GM12875 (cell line): ENCODE results near the gene NKTR.

Source experiments
- H3K4me3 ChIP-seq: one replicate; pipeline ENCODE4 v1.5.1; 2011; ENCODE audit warnings: low read depth, low read length, control low read depth
- TF ChIP-seq, protein P1 (sequence below): IDR thresholded peaks from 2 replicates; pipeline ENCODE4 v1.5.1; 2011; ENCODE audit warnings: low read depth, mild to moderate bottlenecking, control low read depth, inconsistent platforms, low read length, moderate library complexity, borderline replicate concordance; ENCODE audit not compliant: insufficient read depth

Gene NKTR

DNA sequence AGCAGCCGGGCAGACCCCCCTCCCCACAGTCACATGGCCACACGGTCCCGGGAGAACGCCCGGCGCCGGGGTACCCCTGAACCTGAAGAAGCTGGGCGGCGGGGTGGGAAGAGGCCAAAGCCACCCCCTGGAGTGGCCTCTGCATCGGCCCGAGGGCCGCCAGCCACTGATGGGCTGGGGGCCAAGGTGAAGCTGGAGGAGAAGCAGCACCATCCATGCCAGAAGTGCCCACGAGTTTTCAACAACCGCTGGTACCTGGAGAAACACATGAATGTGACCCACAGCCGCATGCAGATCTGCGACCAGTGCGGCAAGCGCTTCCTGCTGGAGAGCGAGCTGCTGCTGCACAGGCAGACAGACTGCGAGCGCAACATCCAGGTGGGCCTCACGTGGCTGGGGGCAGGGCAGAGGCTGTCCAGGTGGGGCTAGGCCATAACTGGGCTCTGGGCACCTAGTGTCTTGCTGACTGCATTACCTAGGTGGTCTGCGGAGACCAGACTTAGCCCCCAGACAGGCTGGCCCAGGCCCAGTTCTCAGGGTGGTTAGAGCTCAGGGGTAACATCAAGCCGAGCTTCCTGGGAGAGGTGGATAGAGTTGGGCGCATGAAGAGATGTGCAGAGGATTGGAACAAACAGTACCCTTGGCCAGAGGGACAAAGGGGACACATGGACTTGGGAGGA, 59.1 kb downstream of the NKTR start:
- no peak overlapping the region for H3K4me3 ChIP-seq

DNA sequence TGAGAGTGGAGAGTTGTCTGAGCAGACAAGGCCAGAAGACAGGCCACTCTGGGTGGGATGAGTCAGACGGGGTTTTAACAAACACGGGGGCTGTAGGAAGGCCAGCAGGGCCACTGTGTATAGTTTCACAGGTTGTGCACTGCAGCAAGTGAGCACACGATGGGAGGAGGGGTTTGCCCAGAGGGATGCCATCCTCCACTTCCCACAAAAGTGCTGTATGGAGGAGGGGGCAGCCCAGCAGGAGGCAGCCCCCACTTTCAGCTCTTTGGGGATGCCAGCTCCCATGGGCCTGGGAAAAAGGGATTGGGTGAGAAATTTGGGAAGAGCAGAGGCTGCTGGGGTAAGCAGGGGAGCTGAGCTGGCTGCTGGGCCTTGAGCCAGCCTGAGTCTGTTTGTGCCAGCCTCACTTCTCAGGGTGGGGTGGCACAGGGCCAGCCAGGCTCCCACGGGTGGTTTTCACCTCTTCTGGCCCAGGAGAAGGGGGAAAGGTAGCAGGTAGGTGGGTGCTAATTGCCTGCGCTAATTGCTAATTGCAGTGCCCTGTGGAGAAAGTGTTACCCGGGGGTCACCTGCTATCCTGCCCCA, 59.7 kb downstream of the NKTR start:
- TF ChIP-seq, protein P1, sequence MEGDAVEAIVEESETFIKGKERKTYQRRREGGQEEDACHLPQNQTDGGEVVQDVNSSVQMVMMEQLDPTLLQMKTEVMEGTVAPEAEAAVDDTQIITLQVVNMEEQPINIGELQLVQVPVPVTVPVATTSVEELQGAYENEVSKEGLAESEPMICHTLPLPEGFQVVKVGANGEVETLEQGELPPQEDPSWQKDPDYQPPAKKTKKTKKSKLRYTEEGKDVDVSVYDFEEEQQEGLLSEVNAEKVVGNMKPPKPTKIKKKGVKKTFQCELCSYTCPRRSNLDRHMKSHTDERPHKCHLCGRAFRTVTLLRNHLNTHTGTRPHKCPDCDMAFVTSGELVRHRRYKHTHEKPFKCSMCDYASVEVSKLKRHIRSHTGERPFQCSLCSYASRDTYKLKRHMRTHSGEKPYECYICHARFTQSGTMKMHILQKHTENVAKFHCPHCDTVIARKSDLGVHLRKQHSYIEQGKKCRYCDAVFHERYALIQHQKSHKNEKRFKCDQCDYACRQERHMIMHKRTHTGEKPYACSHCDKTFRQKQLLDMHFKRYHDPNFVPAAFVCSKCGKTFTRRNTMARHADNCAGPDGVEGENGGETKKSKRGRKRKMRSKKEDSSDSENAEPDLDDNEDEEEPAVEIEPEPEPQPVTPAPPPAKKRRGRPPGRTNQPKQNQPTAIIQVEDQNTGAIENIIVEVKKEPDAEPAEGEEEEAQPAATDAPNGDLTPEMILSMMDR, result no peak

More for the DNA sequence above, 59.1 kb downstream of the NKTR start:
- TF ChIP-seq, protein P1, result no peak

DNA sequence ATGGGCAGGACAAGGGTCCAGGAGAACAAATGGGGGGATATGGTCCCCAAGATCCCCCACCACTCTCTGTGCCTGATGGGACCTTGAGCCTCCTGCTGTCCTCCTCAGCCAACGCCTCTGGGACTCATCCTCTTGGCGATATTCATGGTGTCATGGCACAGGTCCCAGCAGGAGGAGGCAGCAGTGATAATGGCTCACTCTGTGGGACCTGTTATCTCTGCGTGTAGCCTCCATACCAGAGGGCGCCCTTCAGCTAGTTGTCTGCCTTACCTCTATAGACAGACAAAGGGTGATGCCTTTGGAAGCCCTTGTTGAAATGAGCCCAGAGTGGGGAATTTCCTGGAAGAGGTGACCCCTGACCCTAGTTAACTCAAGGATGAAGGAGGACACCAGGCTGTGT, 60.4 kb downstream of the NKTR start:
- H3K4me3 ChIP-seq, result no peak overlapping the region
- TF ChIP-seq, protein P1, result peak; percentile 28; the same call in 1 of the 2 replicates

More for the DNA sequence above, 59.7 kb downstream of the NKTR start:
- H3K4me3 ChIP-seq, result no peak overlapping the region

DNA sequence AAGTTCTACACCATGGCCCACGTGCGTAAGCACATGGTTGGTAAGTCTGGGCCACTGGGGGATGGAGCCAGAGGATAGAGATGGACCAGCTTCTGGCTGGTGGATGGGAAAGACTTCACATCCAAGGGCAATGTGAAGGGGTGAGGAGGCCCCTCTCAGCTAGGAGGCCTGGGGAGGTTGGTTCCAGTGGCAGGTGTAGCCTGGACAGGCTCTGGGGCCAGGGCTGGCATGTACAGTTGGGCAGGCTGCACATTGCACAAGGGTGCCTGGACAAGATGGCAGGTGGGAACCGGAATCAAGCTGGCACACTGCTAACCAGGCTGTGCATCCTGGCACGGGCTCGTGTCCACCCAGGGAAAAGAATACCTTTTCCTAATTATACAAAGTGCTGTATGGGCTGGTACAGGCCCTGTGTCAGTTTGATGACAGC, 61.1 kb downstream of the NKTR start:
- TF ChIP-seq, protein P1, result no peak
- H3K4me3 ChIP-seq, result no peak overlapping the region

DNA sequence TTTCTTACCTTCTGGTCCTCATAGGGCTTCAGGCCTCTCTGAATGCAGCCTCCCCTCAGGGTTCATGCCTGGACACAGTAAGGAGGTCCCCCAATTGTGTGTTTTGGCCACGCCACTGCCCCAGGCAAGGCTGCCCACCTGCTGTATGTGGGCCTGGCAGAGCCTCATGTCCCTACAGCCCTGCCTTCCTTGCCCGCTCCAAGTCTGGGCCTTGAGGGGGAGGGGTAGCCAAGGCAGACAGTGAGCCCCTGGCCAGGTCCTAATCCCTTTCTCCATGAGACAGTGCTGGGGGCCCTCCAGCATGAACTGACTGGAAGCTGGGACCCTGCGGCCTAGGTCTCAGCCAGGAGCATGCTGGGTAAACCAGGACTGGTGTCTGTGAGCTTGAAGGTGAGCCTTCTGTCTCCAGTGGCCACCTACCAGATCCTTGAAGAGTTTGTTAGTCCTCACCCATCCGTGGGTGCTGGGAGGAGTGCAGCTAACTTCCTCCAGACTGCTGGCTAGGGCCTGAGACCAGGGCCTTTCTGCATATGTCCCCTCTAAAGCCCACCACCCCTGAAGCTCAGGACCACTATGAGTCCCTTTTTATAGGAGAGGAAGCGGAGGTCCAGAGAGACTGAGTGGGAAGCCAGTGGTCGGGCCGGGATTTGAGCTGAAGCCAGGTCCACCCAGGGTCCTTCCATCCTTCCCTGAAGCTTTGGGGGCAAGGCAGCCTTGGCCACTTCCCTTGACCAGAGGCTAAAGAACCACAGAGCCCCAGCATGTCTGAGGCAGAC, 61.7 kb downstream of the NKTR start:
- no peak overlapping the region for H3K4me3 ChIP-seq
- TF ChIP-seq, protein P1, result no peak

DNA sequence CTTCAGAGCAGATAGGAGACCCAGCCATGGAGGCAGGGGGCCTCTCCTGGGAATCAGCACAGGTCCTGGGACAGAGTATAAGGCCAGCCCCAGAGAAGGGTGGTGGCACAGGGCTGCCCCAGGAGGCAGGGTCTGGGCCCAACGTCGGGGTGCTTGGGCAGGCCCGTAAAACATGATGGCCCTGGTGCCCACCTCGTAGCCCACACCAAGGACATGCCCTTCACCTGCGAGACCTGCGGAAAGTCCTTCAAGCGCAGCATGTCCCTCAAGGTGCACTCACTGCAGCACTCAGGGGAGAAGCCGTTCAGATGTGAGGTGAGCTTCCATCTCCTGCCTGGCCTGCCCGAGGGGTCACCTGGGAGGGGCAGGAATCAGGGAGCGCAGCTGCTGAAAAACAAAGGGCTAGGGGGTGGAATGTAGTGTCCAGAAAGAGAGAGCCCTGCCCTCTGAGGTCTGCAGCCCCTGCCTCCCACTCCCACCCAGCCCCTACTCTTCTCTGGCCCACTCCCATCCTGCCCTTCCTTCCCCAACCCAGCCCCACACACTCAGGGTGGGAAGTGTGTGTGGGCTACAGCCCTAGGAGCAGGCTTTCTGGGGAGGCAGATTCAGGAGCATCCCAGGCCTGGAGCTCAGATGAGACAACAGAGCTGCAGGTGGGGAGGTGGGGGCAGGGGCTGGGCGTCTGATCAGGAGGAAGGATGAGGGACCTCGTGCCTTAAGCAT, 62.5 kb downstream of the NKTR start:
- TF ChIP-seq, protein P1, result no peak
- H3K4me3 ChIP-seq, result no peak overlapping the region
